Stromal cell of bone marrow (primary cell): ENCODE measurements around the gene COPZ1.

ENCODE experiments used
- DNase-seq: peaks from one replicate; pipeline ENCODE4 v3.0.0-alpha.2; 2012; ENCODE audit warnings: low read depth

COPZ1 gene

DNA sequence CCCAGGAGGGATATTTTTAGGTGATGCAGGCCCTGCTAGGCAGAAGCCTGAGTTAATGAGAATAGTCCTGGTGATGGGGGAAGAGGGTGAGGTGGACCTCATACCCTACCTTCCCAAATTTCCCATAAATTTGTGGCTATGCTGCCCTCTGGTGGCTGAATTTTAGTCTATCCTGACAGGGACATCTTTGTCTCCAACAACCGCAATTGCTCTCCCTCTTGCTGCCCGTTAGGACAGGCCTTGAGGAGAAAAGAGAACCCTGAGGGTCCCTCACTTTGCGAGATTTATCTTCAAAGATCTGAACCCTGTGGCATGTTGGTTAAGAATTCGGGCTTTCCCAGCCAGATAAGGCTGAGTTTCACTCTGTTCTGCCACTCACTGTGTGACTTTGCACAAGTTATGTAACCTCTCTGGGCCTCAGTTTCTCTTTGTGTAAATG is 69.4 kb downstream of the COPZ1 start:
- peak; percentile 43 for DNase-seq

DNA sequence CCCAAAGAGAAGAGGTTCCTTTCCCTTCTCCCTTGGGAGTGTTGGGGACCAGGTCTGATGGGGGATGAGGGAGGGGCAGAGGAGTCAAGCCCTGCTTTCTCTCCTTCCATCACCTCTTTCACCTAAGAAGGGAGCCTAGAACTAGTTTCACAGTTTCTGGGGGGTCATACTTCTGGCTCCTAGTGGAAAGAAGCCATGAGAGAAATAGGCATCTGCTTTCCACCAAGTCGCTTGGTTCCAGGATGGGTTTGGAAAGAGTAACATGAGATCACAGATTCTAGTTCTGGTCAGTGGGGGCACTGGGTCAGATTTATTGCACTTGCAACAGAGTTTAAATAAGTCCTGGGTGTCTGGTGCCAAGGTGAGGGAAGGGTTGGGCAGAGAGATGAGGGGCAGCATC is 70.1 kb downstream of the COPZ1 start:
- DNase-seq = no peak

DNA sequence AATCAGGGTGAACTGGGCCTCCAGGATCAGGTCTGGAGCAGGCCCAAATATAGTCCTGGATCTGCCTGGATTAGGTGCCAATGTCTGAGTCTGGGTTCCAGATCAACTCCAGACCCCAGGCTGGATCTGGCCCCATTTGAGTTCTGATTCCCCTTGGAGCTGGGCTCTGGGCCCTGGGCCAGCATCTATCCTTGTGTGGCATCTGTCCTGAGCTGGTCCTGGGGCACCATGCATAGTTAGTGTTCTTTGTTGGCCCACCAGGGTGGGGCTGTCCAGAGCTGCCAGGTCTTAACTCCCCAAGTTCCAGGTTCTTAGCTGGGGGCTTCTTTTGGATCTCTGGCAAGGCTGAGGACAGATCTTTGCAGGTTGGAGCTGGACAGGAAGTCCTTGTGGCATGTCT is 70.6 kb downstream of the COPZ1 start:
- DNase-seq = no peak

DNA sequence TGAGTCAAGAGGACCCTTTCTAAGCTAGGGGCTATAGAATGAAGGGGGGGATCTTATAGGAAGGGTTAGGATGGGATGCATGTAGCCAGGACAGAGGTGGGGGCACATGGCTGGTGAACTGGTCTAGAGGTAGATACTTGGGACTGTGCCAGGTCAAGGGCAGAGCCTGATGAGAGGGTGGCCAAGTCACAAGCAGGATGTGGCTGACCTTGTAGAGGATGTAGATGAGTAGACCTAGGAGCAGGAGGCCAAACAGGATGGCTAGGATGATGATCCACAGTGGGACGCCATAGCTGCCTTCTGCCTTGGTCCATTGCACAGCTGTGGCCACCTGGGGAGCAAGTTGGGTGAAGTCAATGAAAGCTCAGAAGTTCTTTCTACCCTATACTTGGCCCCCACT is 72.2 kb downstream of the COPZ1 start:
- no peak for DNase-seq

DNA sequence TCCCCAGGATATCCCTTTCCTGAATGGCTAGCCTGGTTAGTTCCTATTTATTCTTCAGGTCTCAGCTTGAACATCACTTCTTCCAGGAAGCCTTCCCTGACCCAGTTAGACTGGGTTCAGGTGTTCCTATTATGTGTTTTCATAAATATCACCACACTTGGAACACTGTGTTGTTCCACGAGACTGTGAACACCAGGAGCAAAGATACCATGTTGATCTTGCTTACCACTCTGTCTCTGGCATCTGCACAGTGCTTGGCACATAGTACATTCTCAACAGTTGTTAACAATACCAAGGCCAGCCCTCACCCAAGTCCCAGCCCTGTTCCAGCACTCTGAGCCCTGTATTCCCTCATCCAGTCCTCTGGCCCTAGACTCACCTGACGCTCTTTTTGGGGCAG is 73.3 kb downstream of the COPZ1 start:
- no peak for DNase-seq

DNA sequence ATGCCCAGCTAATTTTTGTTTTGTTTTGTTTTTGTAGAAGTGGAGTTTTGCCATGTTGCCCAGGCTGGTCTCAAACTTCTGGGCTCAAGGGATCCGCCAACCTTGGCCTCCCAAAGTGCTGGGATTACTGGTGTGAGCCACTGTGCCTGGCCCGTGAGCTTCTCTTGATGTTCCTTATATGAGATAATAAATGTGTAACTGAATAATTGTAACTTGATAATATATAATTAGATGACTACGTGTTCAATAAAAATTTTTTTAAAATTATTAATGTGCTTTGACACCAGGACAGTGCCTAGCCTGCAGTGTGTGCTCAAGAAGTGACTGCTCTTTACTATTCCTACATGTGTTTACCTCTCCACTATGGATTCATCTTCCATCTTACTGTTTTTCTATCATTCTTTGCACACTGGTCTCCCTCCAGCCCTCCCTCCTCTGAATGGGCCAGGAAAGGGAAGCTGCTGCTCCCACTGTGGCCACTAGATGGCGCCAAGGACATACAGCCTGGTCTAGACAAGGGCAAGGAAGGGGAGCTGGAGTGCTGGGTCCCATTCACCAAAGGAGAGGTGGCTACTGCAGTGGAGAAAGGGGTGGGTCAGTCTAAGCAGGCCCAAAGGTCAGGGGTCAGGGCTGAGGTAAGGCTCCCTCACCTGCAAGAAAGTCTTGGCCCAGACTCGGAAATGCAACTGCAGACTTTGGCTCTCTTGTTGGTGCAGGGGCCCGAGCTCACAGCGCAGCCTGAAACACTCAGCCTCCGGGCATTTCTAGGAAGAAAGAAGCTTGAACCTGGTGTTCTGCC is 74.3 kb downstream of the COPZ1 start:
- DNase-seq = peak; percentile 70

DNA sequence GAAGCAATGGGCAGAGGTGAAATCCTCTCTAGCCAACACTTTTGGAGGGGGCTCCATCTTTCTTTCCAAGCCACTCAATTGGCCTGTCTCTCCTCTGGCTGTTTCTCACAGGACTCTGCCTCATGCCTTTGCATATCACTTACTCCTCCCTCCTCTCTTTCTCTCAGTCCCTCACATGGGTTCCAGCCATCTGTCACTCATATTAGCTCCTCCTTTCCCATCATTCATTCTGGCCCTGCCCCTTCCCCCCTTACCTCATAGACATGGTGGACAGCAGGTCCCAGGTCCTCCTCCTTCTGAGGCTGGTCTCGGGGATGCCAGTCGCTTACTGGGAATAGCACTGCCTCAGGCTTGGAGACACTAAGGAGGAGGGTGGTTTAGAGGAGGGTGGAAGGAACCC is 76.2 kb downstream of the COPZ1 start:
- no peak for DNase-seq
